SIG-M5 treated with dmso at 0.1 percent for 504 hours (cell line): ENCODE measurements around the gene ROBO3.
A peak's percentile ranks its signal among the peaks of the same experiment; 100 is the strongest.

Experiments
- DNase-seq: peaks from one replicate; lab custom pipeline; 2025; ENCODE audit not compliant: unreplicated experiment; lab: John Stamatoyannopoulos, UW

Gene ROBO3

GRCh38 chr11:124874571-124875255 lies 9.5 kb downstream of the ROBO3 start:
- no peak for DNase-seq

- DNase-seq: no peak
Measured at GRCh38 chr11:124875401-124875800, 10.2 kb downstream of the ROBO3 start.

- peak; percentile 77 for DNase-seq
Measured at GRCh38 chr11:124875943-124876817, 10.9 kb downstream of the ROBO3 start.

DNA sequence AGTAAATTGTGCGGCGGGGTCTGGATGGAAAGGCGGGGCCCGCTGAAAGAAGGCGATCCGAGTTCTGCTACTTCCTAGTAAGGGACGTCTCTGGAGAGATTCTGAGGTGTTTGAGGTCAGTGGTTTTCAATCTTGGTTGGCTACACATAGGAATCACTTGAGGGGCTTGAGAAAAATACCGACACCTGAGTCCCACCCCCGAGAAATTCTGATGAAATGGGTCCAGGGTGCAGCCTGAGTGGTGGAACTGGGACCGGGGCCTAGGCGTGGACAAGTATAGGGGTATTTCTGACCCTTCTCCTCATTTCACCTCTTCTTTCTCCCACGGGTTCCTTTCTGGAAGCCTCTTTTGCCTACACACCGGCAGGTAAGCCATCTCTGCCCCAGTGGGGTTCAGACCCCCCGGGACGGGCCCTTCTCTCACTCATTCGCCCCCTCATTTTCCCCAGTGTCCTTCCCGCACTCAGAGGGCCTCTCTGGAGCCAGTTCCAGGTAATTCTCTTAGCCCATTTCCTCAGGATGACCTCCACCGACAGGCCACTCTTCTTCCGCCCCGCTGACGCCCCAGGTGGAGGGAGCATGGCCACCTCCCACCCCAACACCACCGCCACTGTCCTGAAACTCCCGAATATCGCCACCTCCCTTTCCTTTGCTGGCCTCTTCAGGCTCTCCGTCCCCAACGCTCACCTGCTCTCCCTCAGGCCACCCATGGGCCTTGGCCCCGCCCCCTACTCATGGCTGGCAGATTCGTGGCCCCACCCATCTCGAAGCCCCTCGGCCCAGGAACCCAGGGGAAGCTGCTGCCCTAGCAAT lies 11.8 kb downstream of the ROBO3 start:
- DNase-seq: no peak

- DNase-seq: no peak
Measured at GRCh38 chr11:124877631-124877909, 12.3 kb downstream of the ROBO3 start.

DNA sequence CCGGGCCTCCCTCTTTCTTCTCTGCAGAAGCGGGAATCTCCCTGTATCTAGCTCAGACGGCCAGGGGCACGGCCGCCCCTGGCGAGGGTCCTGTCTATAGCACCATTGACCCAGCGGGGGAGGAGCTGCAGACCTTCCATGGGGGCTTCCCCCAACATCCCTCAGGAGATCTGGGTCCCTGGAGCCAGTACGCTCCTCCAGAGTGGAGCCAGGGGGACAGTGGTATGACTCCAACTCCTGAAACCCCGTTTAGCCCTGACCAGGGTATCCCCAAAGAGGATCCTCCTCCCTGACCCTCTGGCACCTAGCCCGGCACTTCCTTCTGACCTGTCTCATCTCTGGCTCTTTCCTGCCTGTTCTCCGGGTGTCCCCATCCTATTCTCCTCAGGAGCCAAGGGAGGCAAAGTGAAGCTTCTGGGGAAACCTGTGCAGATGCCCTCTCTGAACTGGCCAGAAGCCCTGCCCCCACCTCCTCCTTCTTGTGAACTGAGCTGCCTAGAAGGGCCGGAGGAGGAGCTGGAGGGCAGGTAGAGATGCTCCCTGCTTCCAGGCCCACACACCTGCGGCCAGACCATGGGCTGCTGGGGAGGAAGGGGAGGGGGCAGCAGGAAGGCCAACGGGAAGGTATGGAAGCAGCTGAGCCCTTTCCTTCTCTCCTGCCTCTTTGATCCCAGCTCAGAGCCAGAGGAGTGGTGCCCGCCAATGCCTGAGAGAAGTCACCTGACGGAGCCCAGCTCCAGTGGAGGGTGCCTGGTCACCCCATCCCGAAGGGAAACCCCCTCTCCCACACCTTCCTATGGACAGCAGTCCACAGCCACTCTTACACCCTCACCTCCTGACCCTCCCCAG lies 12.9 kb downstream of the ROBO3 start:
- no peak for DNase-seq

DNA sequence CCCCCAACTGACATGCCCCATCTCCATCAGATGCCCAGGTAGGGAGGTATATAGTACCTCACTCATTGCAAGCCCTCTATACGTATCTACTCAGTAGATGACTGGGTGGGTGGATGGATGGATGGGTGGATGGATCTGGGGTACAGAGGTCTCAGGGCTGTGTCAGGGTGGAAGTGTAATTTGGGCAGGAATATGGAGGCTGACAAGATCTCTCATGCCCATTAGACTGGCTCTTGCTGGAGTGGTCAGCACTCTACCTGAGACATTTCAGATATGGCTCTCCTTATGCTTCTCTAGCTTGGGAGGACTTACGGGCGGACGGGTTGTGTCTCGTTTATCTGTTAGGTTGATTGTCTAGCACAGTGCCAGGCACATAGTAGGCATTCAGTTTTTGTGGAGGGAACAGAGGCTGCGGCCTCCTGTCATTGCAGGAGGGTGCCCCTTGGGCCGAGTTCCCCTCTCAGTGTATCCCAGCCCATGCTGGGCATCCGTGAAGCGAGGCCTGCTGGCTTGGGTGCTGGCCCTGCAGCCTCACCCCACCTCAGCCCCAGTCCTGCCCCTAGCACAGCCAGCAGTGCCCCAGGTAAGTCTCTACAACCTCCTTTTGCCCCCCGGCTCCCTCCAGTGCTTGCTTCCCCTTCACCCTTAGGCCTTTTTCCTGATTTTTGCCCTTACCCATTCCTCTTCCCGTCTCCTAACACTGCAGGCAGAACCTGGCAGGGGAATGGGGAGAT lies 13.7 kb downstream of the ROBO3 start:
- no peak for DNase-seq

DNA sequence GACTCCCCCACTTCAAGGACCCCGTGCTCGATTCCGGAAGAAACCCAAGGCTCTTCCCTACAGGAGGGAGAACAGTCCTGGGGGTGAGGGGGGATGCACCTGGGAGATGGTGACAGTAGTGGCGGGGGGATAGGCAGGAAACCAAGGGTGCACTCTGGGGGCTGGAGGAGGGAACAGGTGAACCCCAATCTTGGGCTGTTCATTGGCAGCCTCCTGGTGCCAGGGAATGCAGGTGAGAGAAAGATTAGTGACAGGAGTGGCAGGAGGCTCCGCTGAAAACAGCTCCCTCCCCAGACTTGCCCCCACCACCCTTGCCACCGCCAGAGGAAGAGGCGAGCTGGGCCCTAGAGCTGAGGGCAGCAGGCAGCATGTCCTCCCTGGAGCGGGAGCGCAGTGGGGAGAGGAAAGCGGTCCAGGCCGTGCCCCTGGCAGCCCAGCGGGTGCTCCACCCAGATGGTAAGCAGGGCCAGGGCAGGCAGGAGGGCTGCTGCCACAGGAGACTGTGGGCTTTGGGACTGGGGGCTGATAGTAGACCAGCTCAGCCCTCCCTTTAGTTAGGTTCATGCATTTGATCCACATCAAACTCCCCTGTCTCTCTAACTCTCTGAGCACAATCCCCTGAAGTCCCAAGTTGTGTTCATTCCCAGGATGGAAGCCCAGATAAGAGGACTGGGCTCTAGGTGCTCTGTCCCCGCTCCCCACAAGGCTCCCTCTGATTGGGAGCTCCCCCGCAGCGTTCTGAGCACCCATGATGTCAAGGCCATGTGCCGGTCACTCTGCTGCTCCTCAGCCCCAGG lies 14.5 kb downstream of the ROBO3 start:
- DNase-seq: no peak

- no peak for DNase-seq
Measured at GRCh38 chr11:124880290-124880611, 15.0 kb downstream of the ROBO3 start.

GRCh38 chr11:124880958-124881357 lies 15.7 kb downstream of the ROBO3 start:
- DNase-seq: no peak

DNA sequence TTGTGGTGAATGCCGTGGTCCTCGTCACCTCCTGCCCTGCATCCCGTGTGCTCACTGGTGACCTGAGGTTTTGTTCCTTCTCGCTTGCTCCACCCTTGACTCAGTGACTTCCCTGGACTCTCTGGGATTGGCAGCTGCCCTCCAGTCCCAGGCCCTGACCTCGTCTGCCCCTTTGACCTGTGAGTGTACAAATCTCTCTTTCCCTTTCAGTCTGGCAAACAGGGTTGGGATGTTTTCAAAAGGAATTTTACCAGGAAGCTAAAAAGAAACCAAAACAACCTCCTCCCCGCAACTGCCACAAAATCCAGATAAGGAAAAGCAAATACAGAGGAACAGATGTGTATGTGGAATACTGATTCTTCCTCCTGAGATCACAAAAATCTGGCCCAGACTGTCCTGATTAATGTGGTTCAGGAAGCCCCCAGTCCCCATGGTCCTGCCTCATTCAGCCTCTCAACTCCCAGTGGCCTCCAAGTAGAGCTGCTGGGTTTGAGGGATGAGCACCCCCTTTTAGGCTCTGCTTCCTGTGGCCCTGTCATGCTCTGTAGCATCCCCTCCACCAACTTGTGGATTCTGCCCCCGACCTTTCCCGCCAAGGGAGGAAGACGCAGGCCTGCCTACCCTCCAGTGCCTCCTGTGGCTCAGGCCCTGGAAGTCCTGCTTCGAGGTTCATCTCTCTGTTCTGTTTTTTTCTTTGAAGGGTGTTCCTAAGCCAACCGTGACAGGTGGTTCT lies 17.3 kb downstream of the ROBO3 start:
- DNase-seq: no peak

DNA sequence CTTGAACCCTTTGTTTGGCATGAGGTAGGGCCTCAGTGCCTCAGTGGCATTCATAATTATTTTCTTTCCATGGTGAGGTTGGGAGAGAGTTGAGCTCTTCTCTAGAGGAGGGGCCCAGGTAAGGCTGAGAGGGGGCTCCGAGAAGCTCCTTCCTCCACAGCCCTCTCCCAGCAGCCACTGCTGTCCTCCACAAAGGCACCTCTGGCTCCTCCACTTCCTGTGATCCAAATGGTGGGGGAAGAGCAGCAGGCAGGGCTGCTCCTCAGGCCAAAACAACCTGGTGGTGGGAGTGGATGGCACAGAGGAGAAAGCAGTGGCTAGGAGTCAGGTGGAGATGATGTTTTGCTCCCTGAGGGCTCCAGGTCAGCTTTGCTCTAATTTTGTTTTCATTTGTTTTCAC lies 19.1 kb downstream of the ROBO3 start:
- DNase-seq: no peak

DNA sequence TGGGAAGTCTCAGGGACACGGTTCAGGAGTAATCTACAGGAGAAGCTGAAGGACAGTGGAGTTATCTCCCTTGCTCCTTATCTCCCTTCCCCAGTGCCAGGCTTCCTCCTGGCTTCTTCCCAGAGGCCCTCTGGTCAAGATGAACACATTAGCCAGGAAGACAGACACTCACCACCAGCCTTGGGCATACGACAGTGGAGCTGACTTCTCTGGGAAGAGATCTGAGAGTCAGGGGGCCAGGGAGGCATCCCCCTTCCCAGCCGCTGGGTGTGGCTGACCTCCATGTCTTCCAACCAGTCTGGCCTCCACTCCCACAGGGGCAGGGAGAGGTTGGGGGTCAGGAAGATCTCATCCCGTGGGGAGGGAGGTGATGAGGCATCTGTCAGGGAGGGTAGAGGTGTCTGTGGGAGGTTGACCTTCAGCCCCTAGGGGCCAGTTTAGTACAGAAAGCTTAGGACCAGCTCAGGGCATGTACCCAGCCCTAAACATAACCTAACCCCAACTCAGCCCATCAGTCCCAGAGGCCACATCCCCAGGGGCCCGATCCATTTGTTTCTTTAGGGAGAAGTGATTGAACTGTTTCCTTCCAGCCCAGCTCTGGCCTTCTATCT lies 19.7 kb downstream of the ROBO3 start:
- DNase-seq: no peak

- no peak for DNase-seq
Measured at GRCh38 chr11:124886476-124886875, 21.2 kb downstream of the ROBO3 start.

- no peak for DNase-seq
Measured at GRCh38 chr11:124886978-124887666, 21.9 kb downstream of the ROBO3 start.

- no peak for DNase-seq
Measured at GRCh38 chr11:124887667-124888013, 22.4 kb downstream of the ROBO3 start.

DNA sequence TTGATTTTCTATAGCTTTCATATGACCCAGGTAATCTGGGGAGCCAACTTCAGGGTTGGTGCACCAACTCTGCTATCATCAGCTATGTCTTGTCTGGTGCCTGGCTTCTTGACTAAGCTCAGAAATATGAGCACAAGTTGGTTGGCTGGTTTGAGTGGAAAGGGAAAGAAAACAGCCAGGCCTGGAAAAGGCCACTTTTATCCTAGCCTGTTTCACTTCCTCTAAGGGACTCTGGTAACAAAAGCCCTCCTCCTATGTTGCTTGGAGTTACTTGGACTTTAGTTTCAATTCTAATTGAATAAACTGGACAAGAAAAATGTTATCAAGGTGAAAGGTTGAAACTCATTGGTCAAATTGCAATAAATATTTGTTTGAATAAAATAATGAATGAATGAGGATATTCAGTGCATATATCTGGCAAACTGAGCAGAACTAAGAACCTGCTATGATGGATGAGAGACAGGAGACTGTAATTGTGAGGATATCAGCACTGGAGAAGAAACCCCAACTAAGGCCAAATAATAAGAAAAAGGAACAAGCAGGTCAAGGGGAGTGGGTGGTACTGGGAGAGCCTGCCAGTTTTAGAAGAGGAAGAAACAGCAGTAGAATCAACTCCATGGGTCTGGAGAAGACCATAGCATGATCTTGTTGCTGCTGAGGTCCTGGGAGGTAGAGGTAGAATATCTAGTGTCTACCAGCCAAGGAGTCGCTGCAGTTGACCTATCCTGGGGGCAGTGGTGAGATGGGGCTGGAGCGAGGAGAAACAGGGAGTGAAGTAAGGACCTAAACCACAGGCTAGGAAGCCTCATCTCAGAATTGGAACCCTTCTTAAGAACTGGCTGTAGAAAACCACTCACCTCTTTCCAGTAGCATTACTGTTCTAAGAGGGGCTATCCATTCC lies 24.2 kb downstream of the ROBO3 start:
- DNase-seq: peak; percentile 5
